Renal pelvis (tissue), 4 donors: ENCODE data around the gene DUS1L. TPM values are rescaled to one million over a fixed set of nuclear protein-coding genes. Genes with fewer than 3 reads are reported as not detected.
A peak's percentile ranks its signal among the peaks of the same experiment; 100 is the strongest.

Source experiments
- DNase-seq: peaks from one replicate; pipeline ENCODE4 v3.0.0-alpha.2; 2013
- polyA plus RNA-seq, 3 donors: library from polyadenylated mRNA; unstranded; fragments of 120-200 nt; gene quantifications; one replicate each; pipeline ENCODE4 v1.2.1, GENCODE V29; 2013; ENCODE audit not compliant: insufficient read length in 3 of 3

Gene DUS1L
- polyA plus RNA-seq, 3 donors: 76.8 to 96.3 (median 90.9) TPM

DNA sequence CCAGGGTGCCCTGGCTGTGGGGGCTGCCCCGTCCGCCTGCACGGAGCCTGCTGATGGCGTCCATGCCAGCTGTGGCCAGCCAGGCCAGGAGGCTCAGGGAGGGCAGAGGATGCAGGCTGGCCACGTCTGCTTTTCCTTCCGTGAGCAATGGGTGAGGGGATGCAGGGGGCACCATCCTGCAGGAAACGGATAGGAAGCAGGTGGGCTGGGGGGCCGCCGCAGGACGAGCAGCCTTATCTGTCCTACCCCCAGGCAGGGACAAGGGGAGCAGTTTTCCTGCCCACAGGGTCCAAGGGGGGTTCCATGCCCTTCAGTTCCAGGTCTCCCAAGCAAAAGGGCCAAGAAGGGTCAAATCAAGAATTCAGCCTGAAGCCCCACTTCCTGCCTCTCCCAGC, 6.8 kb downstream of the DUS1L start:
- no peak for DNase-seq

DNA sequence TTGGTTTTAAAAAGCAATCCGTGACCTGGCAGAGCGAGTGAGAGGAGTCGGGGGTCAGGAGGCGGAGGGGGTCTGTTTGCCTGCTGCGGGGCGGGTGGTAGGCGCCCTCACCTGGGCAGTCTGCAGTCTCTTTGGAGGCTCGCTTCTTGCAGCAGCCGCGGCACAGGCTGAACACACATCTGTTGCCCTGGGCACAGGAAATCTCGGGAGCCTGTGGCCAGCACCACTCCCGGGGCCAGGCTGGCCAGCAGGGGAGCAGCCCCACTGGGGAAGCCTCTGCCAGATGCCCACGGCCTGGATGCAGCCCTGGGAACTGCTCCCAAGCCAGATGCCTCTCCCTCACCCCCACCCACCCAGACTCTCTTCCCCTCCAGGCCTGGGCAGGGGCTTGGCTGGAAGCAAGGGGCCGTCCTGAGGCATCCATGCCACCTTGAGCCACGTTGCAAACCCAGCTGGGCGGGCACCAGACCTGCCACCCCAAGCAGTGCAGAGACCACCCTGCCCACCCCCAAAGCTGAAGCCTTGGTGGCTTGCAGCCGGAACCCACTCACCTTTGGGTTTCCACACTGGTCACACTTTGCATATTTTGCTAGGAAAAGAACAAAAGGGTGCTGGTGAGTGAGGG, 7.3 kb downstream of the DUS1L start:
- DNase-seq: no peak

- no peak for DNase-seq
Measured at GRCh38 chr17:82056729-82057621, 8.6 kb downstream of the DUS1L start.

- no peak for DNase-seq
Measured at GRCh38 chr17:82055965-82056728, 9.5 kb downstream of the DUS1L start.

GRCh38 chr17:82055023-82055964, 10.3 kb downstream of the DUS1L start:
- no peak for DNase-seq

DNA sequence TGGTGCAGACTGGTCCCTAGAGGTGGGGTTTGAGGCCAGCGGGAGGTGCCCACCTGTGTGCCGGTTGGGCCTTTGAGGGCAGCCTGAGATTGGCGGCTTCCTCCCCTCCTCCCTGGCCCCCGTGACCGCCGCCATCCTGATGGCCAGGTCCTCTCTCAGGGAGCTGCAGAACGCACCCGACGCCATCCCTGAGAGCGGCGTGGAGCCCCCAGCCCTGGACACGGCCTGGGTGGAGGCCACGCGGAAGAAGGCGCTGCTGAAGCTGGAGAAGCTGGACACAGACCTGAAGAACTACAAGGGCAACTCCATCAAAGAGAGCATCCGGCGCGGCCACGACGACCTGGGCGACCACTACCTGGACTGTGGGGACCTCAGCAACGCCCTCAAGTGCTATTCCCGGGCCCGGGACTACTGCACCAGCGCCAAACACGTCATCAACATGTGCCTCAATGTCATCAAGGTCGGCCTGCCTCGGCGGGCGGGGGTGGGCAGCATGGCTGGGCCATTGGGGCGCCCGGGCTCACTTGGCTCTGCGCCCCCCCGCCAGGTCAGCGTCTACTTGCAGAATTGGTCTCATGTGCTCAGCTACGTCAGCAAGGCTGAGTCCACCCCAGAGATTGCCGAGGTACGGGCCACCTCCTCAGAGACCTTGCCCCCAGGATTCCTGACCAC, 11.1 kb downstream of the DUS1L start:
- no peak for DNase-seq

DNA sequence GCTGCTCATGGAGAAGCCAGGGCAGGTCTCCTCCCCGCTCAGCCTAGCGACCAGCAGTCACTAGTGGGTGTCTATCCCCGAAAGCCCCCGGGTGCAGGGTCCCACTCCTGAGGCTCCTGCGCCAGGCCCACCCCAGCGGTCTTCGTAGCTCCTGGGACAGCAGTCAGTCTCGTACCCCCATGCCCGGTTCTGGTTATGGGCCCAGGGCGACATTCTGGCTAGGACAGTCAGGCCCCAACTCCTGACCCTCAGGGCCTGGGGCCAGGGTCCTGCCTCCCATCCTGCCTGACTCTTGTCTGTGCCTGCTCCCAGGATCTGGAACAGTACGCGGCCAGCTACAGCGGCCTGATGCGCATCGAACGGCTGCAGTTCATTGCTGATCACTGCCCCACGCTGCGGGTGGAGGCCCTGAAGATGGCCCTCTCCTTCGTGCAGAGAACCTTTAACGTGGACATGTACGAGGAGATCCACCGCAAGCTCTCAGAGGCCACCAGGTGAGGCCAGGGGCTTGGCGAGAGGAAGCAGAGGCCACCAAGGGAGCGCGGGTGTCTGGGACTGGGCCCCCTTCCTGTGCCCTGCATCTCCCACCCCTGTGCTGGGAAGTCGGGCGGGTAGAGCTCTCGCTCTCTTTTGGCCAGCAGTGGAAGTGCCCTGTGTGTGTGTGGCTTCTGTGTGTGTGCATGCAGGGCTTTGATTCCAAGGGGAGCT, 11.9 kb downstream of the DUS1L start:
- DNase-seq: no peak

GRCh38 chr17:82053130-82053529, 12.5 kb downstream of the DUS1L start:
- DNase-seq: no peak

GRCh38 chr17:82052638-82053059, 13.0 kb downstream of the DUS1L start:
- DNase-seq: no peak

DNA sequence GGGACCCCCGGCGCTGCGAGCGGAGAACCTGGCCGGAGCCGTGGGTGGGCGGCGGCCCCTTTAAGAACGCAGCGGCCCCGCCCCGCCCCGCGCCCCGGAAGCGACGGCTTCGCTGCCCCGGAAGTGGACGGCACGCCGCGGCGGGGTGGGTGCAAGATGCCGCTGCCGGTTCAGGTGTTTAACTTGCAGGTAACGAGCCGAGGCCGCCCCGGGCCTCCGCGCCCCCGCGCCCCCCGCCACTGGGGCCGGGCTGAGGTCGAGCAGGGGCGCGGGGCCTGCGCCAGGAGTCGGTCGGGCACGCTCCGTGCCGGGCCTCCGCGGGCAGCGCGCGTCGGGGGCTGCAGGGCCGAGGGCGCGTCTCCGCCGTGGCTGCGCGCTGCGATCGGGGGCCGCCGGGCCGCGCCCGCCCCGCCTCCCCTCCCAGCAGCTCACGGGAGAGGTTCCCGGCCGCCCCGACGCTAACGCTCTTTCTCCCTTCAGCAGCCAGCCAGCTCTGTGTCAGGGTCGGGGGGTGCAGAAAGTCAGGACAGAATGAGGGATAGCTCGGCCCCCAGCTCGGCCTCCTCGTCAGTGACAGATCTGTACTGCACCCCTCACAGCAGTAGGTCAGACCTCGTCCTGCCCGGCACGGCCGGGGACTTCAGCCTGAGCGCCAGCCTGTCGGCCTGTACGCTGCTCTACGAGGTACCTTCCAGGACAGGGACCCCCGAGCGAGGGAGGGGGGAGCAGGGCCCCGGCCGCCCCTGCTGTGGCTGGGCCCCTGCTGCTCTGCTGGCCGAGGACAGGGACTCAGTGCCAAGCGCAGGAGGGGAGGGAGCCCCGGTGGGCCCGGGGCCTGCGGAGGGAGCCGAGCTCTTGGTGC, 13.6 kb downstream of the DUS1L start, which contains the start of the genes GPS1 and RFNG:
TSS of gene GPS1 (plus strand) at position 123 of the 862 bp plus-strand sequence. CDS start at position 157, 34 bp downstream.
TSS of gene RFNG (minus strand) at position 36 of the 862 bp plus-strand sequence. CDS start 45 bp downstream, outside the sequence.
- DNase-seq: peak; percentile 67

DNA sequence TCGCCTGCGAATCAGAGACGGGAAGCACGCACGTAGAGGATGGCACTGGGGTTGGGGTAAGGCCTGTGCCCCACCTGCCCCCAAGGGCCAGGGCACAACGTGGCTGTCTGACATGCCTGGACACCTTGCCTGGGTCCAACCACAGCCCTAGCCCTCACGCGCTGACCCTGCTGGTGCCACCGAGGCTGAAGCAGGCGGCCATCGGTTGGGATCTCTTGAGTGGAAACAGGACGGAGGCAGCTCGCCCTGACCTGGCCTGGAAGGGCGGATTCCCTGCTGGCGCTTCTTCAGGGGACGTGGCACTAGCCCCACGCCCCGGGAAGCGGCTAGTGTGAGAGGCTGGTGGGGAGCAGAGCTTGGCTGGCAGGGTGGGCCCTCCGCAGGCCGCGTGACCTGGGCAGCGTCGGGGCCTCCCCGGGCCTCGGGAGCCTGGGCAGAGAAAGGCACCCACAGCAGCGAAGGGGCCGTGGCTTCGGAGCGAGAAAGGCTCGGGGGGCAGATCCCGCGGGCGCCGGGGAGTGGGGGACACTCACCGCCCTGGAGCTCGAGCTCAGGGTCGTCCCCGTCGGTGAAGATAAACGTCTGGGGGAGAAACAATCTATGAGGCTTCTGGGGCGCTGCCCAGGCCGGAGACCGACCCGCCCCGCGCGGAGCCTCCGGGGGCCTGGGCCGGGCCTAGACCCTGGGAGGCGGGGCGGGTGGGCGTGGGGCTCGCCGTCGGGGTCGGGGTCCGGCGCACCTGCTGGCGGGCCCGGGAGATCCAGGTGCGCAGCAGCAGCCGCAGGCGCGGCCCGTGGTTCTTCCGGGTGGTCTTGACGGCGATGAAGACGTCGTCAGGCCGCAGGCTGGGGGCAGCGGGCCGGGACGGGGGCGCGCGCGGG, 14.6 kb downstream of the DUS1L start:
- no peak for DNase-seq

DNA sequence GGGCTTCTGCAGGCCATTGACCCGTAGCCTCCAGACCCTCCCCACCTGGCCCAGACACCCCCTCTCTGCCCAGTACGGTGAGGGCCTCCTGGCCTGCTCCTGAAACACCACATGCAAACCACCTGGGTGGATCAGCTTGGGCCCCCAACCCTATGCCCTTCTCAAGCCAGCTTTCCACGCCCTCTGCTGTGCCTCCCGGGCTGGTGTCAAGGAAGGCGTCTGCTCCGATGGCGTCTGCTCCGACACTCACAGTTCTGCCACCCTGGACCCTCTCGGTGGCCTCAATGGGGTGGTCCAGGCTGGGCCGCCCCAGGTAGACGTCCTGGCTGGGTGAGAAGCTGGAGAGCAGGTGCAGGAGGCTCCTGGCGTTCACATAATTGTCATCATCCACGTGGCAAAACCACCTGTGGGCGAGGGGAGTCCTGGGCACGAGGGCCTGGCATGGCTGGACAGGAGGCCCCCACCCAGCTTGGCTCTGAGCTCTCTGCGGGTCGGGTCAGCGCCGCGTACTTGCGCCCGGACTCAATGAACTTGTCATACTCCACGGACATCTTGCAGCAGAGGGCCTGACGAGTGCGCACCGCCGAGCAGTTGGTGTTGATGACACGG, 15.3 kb downstream of the DUS1L start:
- no peak for DNase-seq

DNA sequence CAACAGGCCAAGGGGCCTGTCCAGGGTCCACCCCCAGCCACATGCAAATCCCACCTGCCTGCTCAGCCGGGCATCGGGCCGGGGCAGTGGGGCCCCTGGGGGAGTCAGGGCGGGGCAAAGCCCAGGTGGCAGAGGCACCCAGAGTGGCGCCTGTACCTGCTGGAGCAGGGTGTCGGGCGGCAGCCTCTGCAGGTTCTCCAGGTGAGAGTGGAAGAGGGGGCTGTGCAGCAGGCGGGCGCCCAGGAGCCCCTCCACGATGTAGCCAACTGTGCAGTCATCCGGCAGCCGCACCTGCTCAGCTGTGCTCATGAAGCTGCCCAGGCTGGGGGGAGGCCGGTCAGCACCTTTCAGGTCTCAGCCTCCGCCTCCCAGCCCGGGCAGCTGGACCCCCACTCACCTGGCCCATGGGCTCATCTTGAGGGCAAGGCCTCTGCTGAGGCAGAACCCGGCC, 16.1 kb downstream of the DUS1L start:
- no peak for DNase-seq

DNA sequence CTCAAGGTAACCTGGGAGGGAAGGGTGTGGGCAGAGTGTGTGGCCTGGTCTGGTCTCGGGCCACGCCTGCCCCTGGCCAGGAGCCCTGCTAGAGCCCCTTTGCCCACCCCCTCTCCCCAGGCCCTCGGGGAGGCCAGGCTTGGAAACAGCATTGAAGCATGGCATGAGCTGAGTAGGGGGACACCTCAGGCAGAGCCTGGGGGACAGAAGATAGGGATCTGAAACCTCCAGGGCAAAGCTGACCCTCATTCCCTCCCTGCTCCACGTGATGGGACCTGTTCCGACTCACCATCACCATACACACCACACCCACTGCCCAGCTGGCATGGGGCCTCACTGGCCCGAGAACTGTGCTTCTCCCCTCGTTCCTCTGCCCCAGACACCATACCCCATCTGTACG, 16.5 kb downstream of the DUS1L start:
- no peak for DNase-seq

- DNase-seq: no peak
Measured at GRCh38 chr17:82048571-82048971, 17.0 kb downstream of the DUS1L start.

DNA sequence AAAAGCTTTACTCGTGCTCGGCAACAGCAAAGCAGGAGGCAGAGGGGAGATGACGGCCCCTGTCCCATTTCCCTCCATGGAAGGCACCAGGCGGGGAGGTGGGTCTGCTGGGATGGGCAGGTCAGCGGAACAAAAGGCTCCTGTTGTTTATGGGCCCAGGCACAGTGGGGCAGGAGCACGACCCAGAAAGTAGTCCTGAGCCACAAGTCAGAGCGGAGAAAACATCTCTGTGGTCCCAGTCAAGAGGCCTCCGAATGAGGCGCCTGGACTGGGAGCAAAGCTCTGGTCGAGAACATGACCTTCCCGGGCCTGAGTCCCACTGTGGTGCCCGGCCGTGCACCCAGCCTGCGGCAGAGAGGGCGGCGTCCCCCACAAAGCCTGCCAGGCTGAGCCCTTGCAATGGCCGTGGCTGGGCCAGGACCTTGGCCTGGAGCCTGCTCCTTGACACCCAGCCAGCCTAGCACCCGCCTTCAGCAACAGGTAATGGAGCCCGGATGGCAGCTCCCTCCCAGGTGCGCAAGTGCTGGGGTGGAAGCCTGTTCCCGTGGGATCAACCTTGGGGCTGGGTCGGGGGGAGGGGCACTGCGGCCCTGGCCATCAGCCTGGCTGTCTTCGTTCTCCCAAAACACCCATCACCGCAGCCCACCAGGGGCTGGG, 17.6 kb downstream of the DUS1L start:
- DNase-seq: no peak

GRCh38 chr17:82047379-82047778, 18.2 kb downstream of the DUS1L start:
- DNase-seq: no peak
